HUES64 (cell line): ENCODE measurements around the gene L2HGDH. TPM values are rescaled to one million over a fixed set of nuclear protein-coding genes. Genes with fewer than 3 reads are reported as not detected.
"Not testable (repeated sequence)": the region's sequence is repeated elsewhere in the genome, so short reads cannot be mapped to it uniquely, and the experiment has no call there.

Experiments
- H3K27ac ChIP-seq: 2 replicates; pipeline ENCODE4 v1.7.0; 2013; ENCODE audit warnings: low read depth, low read length, inconsistent platforms
- H3K27me3 ChIP-seq: 2 replicates; pipeline ENCODE4 v1.6.1; 2013; ENCODE audit warnings: mild to moderate bottlenecking, low read length; ENCODE audit not compliant: insufficient read depth
- H3K36me3 ChIP-seq: 2 replicates; pipeline ENCODE4 v1.6.1; 2013; ENCODE audit warnings: mild to moderate bottlenecking, low read length; ENCODE audit not compliant: insufficient read depth
- H3K4me1 ChIP-seq: 2 replicates; pipeline ENCODE4 v1.6.1; 2013; ENCODE audit warnings: mild to moderate bottlenecking, low read length, moderate library complexity; ENCODE audit not compliant: insufficient read depth
- H3K4me3 ChIP-seq: 2 replicates; pipeline ENCODE4 v1.5.1; 2013; ENCODE audit warnings: mild to moderate bottlenecking, low read length, moderate library complexity
- H3K9ac ChIP-seq: 2 replicates; pipeline ENCODE4 v1.6.1; 2013; ENCODE audit warnings: mild to moderate bottlenecking, low read depth, low read length
- H3K9me3 ChIP-seq: 2 replicates; pipeline ENCODE4 v1.6.1; 2013; ENCODE audit warnings: low read depth, low read length; ENCODE audit not compliant: insufficient read depth
- WGBS: fragments of 150-250, 120-280 bp; methylation state at CpG from one replicate; pipeline ENCODE4 v1.1.7; 2013; ENCODE audit warnings: missing lambda C conversion rate; 5-methylcytosine and 5-hydroxymethylcytosine counted together
- polyA plus RNA-seq, 2 experiments: library from polyadenylated mRNA; stranded (reverse); fragments of 50-300 nt; gene quantifications; one replicate each; pipeline ENCODE4 v1.2.3, GENCODE V29; 2013

Gene L2HGDH
- polyA plus RNA-seq (2013, experiment 1 of 2), result 16.9 TPM
- 16.1 TPM for polyA plus RNA-seq (2013, experiment 2 of 2)

DNA sequence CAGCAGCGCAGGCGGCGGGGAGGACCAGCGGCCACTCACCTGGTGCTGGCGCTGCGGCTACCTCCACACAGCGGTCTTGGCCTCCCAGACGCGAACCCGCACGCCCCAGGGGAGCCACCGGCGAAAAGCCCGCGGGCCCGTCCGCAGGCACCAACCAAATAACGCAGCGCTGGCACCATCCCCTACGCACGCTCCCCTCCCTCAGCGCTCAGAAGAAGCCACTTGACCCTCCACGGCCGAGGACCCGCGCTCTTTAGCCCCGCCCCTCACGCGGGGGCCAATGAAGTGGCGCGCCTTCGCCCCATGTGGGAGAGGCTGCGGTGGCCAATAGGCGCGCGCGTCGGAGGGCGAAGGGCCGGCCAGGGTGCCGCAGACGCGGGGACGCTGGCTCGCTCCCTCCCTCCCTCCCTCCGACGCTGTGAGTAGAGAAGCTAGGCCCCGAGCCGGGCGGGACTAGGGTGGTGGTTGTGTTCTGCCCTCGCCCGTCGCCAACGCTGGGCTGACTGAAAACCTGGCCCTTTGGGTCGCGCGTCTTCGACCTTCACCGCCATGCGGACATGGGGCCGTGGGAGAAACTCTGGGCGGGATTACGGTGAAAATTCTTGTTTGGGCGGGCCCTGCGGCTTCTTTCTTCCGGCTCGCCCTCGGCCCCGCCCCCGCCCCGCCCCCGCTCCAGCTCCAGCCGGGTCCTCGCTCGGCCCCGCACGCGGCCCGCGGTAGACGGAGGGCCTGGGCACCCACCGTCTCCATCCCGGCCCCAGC, at the start of gene L2HGDH, which contains the start of gene DMAC2L:
Gene L2HGDH (minus strand): TSS at position 258 of the 762 bp plus-strand sequence. CDS start 79 bp downstream, at position 179.
Gene DMAC2L (plus strand): TSS at position 353 of the 762 bp plus-strand sequence. CDS start 9,164 bp downstream, outside the sequence.
- Histone ChIP-seq H3K27me3 (no peaks in the 10 kb centered on the region), H3K9ac (peak within 1 kb of the TSS; percentile 83), H3K36me3 (peaks cover 7% of the 10 kb centered on the region), H3K9me3 (peaks cover 12% of the 10 kb centered on the region; the same call in 1 of the 2 replicates), H3K4me1 (peaks cover 6% of the 10 kb centered on the region; the same call in 1 of the 2 replicates), H3K4me3 (peak within 1 kb of the TSS; percentile 67), H3K27ac (peak within 1 kb of the TSS; percentile 97)
- WGBS, result under 1% methylated on average over 81 of the region's 83 CpGs

GRCh38 chr14:50360851-50361250, 48.8 kb upstream of the L2HGDH start:
- H3K4me1 ChIP-seq, result no peaks in the 10 kb centered on the region
- H3K36me3 ChIP-seq, result no peaks in the 10 kb centered on the region
- WGBS, result 100% methylated on average over 1 of the region's 2 CpGs
- no peak overlapping the region for H3K4me3 ChIP-seq
- H3K9ac ChIP-seq, result no peak overlapping the region
- no peaks in the 10 kb centered on the region for H3K9me3 ChIP-seq
- no peak overlapping the region for H3K27ac ChIP-seq
- no peaks in the 10 kb centered on the region for H3K27me3 ChIP-seq

DNA sequence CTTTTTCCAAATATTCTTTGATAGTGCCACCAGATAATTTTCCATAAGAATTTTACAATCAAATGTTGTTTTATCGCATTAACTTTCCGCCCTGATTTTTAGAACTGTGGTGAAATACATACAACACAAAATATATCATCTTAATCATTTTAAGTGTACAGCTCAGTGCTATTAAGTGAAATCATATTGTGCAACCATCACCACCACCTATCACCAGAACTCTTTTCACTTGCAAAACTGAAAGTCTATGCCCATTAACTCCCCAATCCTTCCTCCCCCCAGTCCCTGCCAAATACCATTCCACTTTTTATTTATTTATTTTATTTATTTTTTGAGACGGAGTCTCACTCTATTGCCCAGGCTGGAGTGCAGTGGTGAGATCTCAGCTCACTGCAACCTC, 48.1 kb upstream of the L2HGDH start:
- H3K4me1 ChIP-seq, result no peaks in the 10 kb centered on the region
- H3K9me3 ChIP-seq, result no peaks in the 10 kb centered on the region
- H3K27ac ChIP-seq, result no peak overlapping the region
- H3K9ac ChIP-seq, result no peak overlapping the region
- 93% methylated on average over 3 of the region's 3 CpGs for WGBS
- no peaks in the 10 kb centered on the region for H3K36me3 ChIP-seq
- no peak overlapping the region for H3K4me3 ChIP-seq
- H3K27me3 ChIP-seq, result no peaks in the 10 kb centered on the region

DNA sequence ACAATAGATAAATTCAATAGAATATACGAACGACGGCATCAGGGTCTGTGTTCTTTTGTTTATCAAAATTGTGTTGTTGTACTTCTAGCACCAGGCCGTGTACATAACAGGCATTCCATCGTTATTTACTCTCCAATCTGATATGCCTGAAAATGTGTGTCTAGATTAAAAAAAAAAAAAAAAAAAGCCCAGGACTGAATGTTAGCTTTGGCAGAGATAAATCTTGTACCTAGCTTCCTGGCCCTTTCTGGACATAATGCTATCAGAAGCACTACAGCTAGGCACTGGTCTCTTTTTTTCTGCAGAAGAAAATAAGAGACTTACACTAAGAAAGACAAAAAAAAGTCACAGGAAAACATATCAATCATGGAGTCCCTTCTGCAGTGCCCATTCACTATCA, 47.6 kb upstream of the L2HGDH start:
- 100% methylated on average over 4 of the region's 5 CpGs for WGBS
- no peak overlapping the region for H3K9ac ChIP-seq
- no peaks in the 10 kb centered on the region for H3K36me3 ChIP-seq
- no peaks in the 10 kb centered on the region for H3K27me3 ChIP-seq
- H3K9me3 ChIP-seq, result no peaks in the 10 kb centered on the region
- no peaks in the 10 kb centered on the region for H3K4me1 ChIP-seq
- H3K4me3 ChIP-seq, result no peak overlapping the region
- no peak overlapping the region for H3K27ac ChIP-seq

DNA sequence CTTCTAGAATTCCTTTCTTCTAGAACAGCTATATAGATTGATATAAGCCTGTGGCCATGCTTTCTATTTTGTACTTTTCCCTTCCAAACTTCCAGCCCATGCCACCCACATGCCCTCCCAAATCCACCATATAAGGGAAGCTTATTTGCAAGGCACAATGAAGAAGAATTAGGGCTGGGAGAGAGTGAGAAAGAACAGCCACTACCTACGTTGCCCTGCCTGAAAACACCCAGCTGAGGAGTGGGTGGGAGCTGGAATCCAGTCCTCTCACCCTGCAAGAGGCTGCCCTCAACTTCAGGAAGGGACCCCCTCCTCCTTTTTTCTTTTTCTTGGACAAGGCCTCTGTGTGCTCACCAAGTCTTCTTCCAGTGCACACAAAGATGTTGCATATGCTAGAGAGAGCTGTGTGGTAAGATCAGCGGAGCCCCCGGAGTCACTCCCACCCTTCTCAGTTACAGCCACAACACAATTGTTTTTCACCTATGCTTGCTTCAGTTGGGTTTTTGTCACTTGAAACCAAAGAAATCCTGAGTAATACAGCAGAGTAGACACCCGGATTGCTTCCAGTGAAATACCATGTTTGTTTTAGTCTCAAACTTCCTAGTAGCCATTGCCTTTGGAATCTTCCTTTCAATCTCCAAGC, 45.8 kb upstream of the L2HGDH start:
- Histone ChIP-seq H3K9ac (no peak overlapping the region), H3K27ac (no peak overlapping the region), H3K36me3 (no peaks in the 10 kb centered on the region), H3K4me3 (no peak overlapping the region), H3K4me1 (no peaks in the 10 kb centered on the region), H3K9me3 (no peaks in the 10 kb centered on the region), H3K27me3 (no peaks in the 10 kb centered on the region)
- WGBS, result 84% methylated on average over 4 of the region's 4 CpGs

- H3K9me3 ChIP-seq, result no peaks in the 10 kb centered on the region
- WGBS, result 92% methylated on average over 6 of the region's 6 CpGs
Measured at GRCh38 chr14:50357124-50357523, 45.1 kb upstream of the L2HGDH start.

DNA sequence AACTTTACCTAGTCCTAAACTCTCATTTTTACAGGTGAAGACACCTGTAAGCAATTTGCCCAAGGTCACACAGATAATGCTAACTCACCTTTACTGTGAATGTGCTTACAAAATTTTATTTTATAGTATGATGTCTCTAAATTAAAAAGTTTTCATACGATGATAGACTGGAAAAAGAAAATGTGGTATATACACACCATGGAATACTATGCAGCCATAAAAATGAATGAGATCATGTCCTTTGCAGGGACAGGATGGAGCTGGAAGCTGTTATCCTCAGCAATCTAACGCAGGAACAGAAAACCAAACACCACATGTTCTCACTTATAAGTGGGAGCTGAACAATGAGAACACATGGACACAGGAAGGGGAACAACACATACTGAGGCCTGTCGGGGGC, 44.3 kb upstream of the L2HGDH start:
- 91% methylated on average over 3 of the region's 3 CpGs for WGBS
- not testable (repeated sequence) for H3K4me3 ChIP-seq, H3K9ac ChIP-seq, H3K9me3 ChIP-seq, H3K4me1 ChIP-seq, H3K36me3 ChIP-seq, H3K27ac ChIP-seq, H3K27me3 ChIP-seq

More at GRCh38 chr14:50357124-50357523, 45.1 kb upstream of the L2HGDH start:
- Histone ChIP-seq H3K27ac (no peak overlapping the region), H3K36me3 (no peaks in the 10 kb centered on the region), H3K4me1 (no peaks in the 10 kb centered on the region), H3K4me3 (no peak overlapping the region), H3K9ac (no peak overlapping the region), H3K27me3 (no peaks in the 10 kb centered on the region)

DNA sequence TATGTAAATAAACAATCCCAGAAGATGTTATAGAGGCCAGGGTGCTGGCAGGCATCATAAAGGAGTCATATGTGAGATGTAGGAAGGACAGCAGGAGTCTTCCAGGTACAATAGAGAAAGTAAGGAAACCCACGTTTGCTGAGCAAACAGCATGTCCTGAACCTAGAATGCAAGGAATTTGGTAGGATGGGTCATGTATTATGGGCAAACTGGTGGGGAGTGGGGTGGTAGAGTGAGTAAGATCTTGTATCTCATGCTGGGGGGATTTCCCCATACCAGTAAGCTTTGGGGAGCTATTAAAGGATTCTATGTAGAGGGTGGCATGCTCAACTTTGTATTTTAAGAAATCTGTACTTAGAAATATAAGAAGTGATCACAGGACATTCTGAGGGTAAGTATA, 43.7 kb upstream of the L2HGDH start:
- no peaks in the 10 kb centered on the region for H3K27me3 ChIP-seq
- H3K9ac ChIP-seq, result no peak overlapping the region
- 46% methylated on average over 1 of the region's 1 CpG for WGBS
- H3K9me3 ChIP-seq, result no peaks in the 10 kb centered on the region
- H3K4me3 ChIP-seq, result no peak overlapping the region
- H3K4me1 ChIP-seq, result no peaks in the 10 kb centered on the region
- no peak overlapping the region for H3K27ac ChIP-seq
- no peaks in the 10 kb centered on the region for H3K36me3 ChIP-seq

DNA sequence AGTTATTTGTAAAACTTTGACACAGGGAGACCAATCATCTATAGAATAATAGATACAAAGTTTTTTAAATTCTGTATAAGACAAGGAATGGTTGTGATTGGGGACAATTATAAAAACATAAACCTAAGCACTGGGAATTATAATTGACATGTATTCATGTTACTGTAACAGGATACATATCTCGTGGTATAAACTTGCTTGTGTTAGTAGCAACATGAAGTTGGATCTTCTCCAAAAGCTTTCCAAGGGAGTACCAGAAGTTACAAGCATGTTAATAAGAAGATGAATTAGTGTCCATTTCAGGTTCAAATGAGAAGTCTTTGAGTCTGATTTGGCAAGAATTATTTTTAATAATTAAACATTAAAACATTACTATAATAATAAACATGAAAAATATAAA, 42.5 kb upstream of the L2HGDH start:
- Histone ChIP-seq H3K9ac (no peak overlapping the region), H3K36me3 (no peaks in the 10 kb centered on the region), H3K4me3 (no peak overlapping the region), H3K27ac (no peak overlapping the region), H3K27me3 (no peaks in the 10 kb centered on the region), H3K9me3 (no peaks in the 10 kb centered on the region), H3K4me1 (no peaks in the 10 kb centered on the region)
- whole genome bisulfite sequencing, result 69% methylated on average over 1 of the region's 1 CpG

- 85% methylated on average over 4 of the region's 4 CpGs for WGBS
- Histone ChIP-seq H3K36me3 (no peaks in the 10 kb centered on the region), H3K4me1 (no peaks in the 10 kb centered on the region), H3K27ac (no peak overlapping the region), H3K4me3 (no peak overlapping the region), H3K27me3 (no peaks in the 10 kb centered on the region), H3K9me3 (no peaks in the 10 kb centered on the region), H3K9ac (no peak overlapping the region)
Measured at GRCh38 chr14:50353126-50353525, 41.1 kb upstream of the L2HGDH start.

GRCh38 chr14:50352584-50352983, 40.6 kb upstream of the L2HGDH start:
- Histone ChIP-seq H3K4me1 (no peaks in the 10 kb centered on the region), H3K4me3 (no peak overlapping the region), H3K36me3 (no peaks in the 10 kb centered on the region), H3K27ac (no peak overlapping the region), H3K9ac (no peak overlapping the region), H3K9me3 (no peaks in the 10 kb centered on the region), H3K27me3 (no peaks in the 10 kb centered on the region)
- WGBS, result 88% methylated on average over 4 of the region's 4 CpGs
